Gastrocnemius medialis (tissue), 4 donors: Measurements from ENCODE around the gene HK2.

Experiments
- POLR2A ChIP-seq, 2 donors: fragments of 450-650 bp; IDR thresholded peaks; one replicate each; pipeline ENCODE4 v1.6.1; 2017; ENCODE audit warnings: antibody characterized with exemption in 2 of 2, mild to moderate bottlenecking in 2 of 2, moderate library complexity in 2 of 2
- TF ChIP-seq, protein P1 (sequence below), 5 experiments: fragments of 450-650 bp in 3 of 5; fragments of 200-600 bp in 2 of 5; sonication (generic) in 2 of 5; IDR thresholded peaks in 4 of 5; conservative IDR thresholded peaks in 1 of 5; 1 replicate in 4 of 5; 2 replicates in 1 of 5; pipeline ENCODE4 v1.5.1; 2016 to 2019; ENCODE audit warnings: antibody characterized with exemption in 5 of 5, mild to moderate bottlenecking in 3 of 5, moderate library complexity in 3 of 5

DNA sequence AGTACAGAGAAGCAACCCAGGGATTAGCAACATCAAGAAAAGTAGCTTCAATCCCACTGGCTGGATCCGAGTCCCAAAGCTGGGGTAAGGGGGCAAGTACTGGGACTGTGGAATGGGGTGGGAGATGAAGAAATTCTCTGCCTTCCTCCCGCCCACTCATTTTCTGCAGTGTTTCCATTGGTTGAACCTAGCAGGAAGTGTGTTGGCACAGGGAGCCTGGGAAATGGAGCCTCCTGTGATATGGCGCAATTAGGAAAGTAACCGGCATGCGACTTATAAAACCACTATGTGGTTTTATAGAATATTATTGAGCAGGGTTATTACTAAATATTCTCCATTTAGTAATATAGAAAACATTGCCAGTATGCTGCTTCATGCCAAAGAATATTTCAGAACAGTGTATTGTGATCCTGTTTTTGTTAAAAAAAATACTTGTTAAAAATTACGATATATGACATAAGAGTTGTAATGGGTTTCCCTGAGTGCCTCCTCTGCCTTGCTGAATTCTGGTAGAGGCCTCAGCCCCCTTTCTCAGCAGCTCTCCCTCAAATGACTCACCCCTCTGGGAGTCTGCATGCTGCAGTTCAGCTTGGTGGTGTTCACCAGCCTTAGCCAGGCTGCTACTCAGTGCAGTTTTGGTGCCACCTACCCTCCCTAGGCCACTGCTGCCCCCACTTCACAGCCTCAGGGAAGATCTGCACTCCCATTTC lies 60.5 kb downstream of the HK2 start:
- TF ChIP-seq POLR2A (IDR thresholded peaks at IDR 0.05) = no peak
- TF ChIP-seq, protein P1, sequence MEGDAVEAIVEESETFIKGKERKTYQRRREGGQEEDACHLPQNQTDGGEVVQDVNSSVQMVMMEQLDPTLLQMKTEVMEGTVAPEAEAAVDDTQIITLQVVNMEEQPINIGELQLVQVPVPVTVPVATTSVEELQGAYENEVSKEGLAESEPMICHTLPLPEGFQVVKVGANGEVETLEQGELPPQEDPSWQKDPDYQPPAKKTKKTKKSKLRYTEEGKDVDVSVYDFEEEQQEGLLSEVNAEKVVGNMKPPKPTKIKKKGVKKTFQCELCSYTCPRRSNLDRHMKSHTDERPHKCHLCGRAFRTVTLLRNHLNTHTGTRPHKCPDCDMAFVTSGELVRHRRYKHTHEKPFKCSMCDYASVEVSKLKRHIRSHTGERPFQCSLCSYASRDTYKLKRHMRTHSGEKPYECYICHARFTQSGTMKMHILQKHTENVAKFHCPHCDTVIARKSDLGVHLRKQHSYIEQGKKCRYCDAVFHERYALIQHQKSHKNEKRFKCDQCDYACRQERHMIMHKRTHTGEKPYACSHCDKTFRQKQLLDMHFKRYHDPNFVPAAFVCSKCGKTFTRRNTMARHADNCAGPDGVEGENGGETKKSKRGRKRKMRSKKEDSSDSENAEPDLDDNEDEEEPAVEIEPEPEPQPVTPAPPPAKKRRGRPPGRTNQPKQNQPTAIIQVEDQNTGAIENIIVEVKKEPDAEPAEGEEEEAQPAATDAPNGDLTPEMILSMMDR (IDR thresholded peaks at IDR 0.05 in 4 of 5, conservative IDR thresholded peaks at IDR 0.05 in 1 of 5) = no peak
